ENCODE data around the gene FAU.

FAU gene

DNA sequence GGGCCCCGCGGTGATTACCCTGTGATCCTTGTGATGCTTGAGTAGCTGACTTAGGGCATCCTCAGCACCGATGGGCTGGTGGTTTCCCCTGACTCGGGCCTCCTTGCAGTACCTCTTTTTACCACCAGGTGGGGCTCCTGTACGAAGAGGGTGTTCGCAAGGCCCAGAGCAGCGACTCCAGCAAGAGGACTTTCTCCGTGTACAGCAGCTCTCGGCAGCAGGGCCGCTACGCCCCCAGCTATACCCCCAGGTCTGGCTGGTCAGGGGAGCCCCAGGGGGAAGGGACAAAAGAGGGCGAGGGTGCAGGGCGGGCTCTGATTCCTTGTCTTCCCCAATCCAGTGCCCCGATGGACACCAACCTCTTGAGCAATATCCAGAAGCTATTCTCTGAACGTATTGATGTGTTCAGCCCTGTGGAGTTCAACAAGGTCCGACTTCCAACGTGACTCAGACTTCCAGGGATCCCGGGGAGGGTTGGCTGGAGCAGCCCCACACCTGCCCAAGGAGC is 11.5 kb downstream of the FAU start:
- H3K4me1 Mint-ChIP-seq (ENCODE audit: low read depth) = peaks cover 48% of the 10 kb centered on the region
- H3K4me3 Mint-ChIP-seq = no peak overlapping the region
- no peaks in the 10 kb centered on the region for H3K9me3 Mint-ChIP-seq
- peak; percentile 99 for DNase-seq
- H3K27ac Mint-ChIP-seq = peak overlapping the region; percentile 92
- H3K27me3 Mint-ChIP-seq = no peaks in the 10 kb centered on the region
- peaks cover 58% of the 10 kb centered on the region for H3K36me3 Mint-ChIP-seq (ENCODE audit: low read depth)

DNA sequence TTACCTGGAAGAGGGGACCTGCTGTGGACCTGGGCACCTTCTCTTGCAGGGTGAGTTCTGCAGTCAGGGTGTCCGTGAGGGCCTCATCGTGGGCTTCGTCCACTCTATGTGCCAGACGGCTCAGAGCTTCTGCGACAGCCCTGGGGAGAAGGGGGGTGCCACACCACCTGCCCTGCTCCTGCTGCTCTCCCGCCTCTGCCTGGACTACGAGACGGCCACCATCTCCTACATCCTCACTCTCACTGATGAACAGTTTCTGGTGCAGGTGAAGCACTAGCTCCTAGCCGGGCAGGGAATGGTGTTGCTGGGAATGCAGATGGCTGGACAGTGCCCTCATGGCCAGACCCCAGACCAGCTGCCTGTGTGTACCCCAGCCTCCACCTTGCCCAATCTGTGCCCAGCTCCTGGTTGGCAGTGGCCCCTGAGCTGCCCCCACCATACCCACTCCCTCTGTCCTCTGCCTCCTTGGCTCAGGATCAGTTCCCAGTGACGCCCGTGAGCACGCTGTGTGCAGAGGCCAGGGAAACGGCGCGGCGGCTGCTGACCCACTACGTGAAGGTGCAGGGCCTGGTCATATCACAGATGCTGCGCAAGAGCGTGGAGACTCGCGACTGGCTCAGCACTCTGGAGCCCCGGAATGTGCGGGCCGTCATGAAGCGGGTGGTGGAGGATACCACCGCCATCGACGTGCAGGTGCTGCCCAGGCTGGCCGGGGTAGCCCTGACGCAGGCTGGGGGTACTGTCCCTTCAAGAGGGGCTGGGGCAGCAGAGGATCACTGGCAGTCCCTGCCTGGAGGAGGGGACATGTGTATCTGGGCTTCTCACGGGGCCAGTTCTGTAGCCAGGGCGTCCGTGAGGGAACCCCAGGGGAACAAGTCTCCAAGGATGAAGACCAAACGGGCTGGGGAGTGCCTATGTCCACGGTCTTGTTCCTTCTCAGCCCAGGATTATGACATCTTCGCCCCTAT is 12.4 kb downstream of the FAU start:
- Mint-ChIP-seq H3K9me3 (no peaks in the 10 kb centered on the region), H3K27ac (peak overlapping the region; percentile 92), H3K4me3 (no peak overlapping the region), H3K27me3 (no peaks in the 10 kb centered on the region), H3K4me1 (ENCODE audit: low read depth) (peaks cover 47% of the 10 kb centered on the region), H3K36me3 (ENCODE audit: low read depth) (peaks cover 61% of the 10 kb centered on the region)
- no peak for DNase-seq

DNA sequence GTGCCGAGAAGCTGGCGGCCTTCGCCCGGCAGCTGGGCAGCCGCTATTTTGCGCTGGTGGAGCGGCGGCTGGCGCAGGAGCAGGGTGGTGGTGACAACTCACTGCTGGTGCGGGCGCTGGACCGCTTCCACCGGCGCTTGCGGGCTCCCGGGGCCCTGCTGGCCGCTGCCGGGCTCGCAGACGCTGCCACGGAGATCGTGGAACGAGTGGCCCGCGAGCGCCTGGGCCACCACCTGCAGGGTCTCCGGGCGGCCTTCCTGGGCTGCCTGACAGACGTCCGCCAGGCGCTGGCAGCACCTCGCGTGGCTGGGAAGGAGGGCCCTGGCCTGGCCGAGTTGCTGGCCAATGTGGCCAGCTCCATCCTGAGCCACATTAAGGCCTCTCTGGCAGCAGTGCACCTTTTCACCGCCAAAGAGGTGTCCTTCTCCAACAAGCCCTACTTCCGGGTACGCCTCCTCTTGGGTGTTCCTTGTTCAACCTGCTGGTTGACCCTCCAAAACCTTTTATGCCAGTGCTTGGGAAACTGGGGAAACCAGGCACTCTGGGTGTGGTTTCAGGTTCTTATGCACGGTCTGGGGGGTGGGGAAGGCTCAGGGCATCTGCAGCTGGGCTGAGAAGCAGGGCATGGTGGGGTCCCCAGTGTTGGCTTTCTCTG is 13.3 kb downstream of the FAU start:
- peaks cover 66% of the 10 kb centered on the region for H3K36me3 Mint-ChIP-seq (ENCODE audit: low read depth)
- no peaks in the 10 kb centered on the region for H3K9me3 Mint-ChIP-seq
- H3K27me3 Mint-ChIP-seq = no peaks in the 10 kb centered on the region
- peaks cover 43% of the 10 kb centered on the region for H3K4me1 Mint-ChIP-seq (ENCODE audit: low read depth)
- no peak overlapping the region for H3K4me3 Mint-ChIP-seq
- no peak overlapping the region for H3K27ac Mint-ChIP-seq
- no peak for DNase-seq

DNA sequence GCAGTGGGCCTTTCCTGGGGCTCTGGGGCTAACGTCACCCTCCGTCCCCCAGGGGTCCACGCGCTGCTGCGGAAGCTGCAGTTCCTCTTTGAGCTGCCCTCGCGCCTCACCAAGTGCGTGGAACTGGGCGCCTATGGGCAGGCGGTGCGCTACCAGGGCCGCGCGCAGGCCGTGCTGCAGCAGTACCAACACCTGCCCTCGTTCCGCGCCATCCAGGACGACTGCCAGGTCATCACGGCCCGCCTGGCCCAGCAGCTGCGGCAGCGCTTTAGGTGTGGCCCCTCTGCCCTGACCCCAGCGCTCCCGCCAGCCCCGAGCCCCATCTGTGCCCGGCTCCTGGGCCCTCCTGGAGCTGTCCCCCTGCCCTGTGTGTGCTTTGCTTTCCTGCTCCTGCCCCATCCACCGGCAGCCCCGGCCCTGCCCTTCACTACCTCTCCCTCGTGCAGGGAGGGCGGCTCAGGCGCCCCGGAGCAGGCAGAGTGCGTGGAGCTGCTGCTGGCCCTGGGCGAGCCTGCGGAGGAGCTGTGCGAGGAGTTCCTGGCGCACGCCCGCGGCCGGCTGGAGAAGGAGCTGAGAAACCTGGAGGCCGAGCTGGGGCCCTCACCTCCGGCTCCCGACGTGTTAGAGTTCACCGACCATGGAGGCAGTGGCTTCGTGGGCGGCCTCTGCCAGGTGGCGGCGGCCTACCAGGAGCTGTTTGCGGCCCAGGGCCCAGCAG is 14.0 kb downstream of the FAU start:
- no peak for DNase-seq
- H3K27me3 Mint-ChIP-seq = no peaks in the 10 kb centered on the region
- H3K9me3 Mint-ChIP-seq = no peaks in the 10 kb centered on the region
- H3K27ac Mint-ChIP-seq = no peak overlapping the region
- no peak overlapping the region for H3K4me3 Mint-ChIP-seq
- peaks cover 72% of the 10 kb centered on the region for H3K36me3 Mint-ChIP-seq (ENCODE audit: low read depth)
- H3K4me1 Mint-ChIP-seq (ENCODE audit: low read depth) = peaks cover 38% of the 10 kb centered on the region

DNA sequence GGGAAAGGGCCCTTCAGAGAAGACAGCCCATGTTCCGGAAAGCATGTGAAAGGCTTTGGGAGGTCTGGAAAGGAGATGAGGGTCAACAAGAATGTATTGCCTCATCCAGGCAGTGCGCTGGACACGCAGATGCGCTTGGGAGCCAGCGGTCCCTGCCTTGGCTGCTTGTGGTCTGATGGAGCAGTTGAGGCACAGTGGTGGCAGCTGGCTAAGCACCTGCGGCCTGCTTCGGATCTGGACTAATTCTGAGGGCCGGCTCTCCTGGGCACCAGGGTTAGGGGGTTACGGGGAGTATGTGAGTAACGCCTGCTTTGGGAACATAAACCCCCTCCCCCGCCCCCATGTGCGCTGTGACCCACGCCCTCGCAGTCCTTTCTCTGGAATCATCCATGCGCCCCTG is 14.9 kb downstream of the FAU start:
- no peaks in the 10 kb centered on the region for H3K27me3 Mint-ChIP-seq
- H3K9me3 Mint-ChIP-seq = no peaks in the 10 kb centered on the region
- DNase-seq = no peak
- H3K4me3 Mint-ChIP-seq = no peak overlapping the region
- peaks cover 36% of the 10 kb centered on the region for H3K4me1 Mint-ChIP-seq (ENCODE audit: low read depth)
- peaks cover 80% of the 10 kb centered on the region for H3K36me3 Mint-ChIP-seq (ENCODE audit: low read depth)
- peak overlapping the region; percentile 16 for H3K27ac Mint-ChIP-seq

DNA sequence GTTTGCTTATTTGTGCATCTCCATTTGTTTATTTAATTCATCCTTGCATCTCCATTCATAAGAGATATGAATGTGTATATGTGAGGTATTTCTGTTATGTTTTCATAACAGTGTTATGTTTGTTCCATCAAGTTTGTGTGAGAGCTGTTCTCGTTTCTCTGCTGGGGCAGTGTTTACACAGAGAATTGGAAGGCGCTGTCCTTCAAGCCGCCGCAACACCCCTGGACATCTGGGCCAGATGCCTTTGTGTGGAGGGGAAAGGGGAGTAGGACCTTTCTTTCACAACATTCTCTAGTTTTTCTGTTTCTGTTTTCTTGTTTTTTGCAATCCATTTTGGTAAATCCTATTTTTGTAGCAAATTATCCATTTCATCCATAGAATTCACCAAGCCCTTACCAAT is 17.3 kb downstream of the FAU start:
- H3K9me3 Mint-ChIP-seq = no peaks in the 10 kb centered on the region
- peaks cover 15% of the 10 kb centered on the region for H3K4me1 Mint-ChIP-seq (ENCODE audit: low read depth)
- no peak overlapping the region for H3K4me3 Mint-ChIP-seq
- H3K27ac Mint-ChIP-seq = peak overlapping the region; percentile 18
- no peaks in the 10 kb centered on the region for H3K27me3 Mint-ChIP-seq
- DNase-seq = no peak
- H3K36me3 Mint-ChIP-seq (ENCODE audit: low read depth) = peaks cover 75% of the 10 kb centered on the region

DNA sequence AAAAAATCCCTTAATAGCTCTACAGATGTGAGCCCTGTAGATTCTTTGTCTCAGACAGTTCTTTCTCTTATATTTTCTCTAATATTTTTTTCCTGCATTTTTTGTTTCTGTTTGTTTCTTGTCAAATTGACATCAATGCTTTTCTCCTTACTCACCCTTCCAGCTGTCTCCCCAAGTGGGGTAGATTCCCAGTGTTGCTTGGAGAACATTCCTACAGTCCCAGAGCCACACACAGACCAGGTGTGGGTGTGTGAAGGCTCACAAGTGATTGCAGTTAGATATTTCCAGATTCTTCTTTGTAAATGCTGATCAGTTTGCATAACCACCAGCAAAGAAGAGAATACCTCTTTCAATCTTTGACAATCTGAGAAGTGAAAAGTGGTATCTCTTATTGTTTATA is 18.5 kb downstream of the FAU start:
- no peak overlapping the region for H3K4me3 Mint-ChIP-seq
- H3K27me3 Mint-ChIP-seq = no peaks in the 10 kb centered on the region
- H3K9me3 Mint-ChIP-seq = no peaks in the 10 kb centered on the region
- no peak for DNase-seq
- peaks cover 74% of the 10 kb centered on the region for H3K36me3 Mint-ChIP-seq (ENCODE audit: low read depth)
- peak overlapping the region; percentile 65 for H3K27ac Mint-ChIP-seq
- H3K4me1 Mint-ChIP-seq (ENCODE audit: low read depth) = peaks cover 19% of the 10 kb centered on the region

DNA sequence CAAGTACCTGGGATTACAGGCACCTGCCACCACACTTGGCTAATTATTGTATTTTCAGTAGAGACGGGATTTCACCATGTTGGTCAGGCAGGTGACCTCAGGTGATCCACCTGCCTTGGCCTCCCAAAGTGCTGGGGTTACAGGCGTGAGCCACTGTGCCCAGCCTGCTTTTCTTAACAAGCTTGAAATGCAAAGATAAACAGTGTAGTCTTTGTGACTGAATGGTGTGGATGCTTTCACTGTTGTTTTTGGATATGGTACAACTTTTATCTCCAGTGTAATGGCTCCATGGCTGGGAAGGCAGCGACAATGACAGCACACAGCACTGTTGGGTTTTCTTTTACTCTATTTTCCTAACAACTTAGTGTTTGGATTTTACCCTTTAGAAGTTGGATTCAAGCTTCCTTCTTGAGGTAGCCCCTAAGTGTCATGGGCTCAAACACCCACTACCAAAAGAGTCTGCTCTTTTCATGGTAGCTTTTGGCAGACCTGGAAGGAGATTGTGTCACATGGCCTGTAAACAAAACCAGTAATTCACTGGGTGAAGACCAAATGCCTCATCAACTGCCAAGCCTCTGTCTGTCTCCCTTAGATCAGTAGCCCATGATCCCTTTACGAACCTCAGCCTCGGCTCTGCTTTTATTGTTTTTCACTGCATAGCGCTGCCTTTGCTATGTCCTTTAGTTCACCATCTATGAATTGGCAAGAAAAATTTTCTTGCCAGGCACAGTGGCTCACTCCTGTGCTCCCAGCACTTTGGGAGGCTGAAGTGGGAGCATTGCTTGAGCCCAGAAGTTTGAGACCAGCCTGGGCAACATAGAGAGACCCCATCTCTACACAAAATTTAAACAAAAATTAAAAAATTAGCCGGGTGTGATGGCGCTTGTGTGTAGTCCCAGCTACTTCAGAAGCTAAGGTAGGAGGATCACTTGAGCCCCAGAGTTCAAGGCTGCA is 19.5 kb downstream of the FAU start:
- Mint-ChIP-seq H3K36me3 (ENCODE audit: low read depth) (peaks cover 76% of the 10 kb centered on the region), H3K4me1 (ENCODE audit: low read depth) (peaks cover 24% of the 10 kb centered on the region), H3K27ac (peak overlapping the region; percentile 18), H3K27me3 (no peaks in the 10 kb centered on the region), H3K9me3 (no peaks in the 10 kb centered on the region), H3K4me3 (no peak overlapping the region)
- no peak for DNase-seq

DNA sequence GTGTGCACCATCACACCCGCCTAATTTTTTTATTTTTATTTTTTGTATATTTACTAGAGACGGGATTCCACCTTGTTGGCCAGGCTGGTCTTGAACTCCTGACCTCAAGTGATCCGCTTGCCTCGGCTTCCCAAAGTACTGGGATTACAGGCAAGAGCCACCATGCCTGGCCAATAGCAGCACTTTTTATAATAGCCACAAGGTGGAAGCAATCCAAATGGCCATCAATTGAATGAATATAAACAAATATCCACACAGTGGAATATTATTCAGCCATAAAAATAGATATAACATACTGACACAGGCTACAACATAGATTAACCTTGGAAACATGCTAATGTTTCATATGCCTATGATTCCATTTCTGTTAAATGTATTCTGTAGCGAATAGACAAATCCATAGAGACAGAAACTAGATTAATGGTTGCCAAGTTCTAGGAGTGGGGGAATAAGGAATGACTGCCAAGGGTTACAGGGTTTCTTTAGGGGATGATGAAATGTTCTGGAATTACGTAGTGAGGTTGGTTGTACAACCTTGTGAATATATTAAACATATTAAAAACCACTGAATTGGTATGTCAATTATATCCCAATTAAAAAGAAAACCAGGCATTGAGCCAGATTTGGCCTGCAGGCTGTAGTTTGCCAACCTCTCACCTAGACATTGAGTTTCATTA is 21.1 kb downstream of the FAU start:
- no peak for DNase-seq
- Mint-ChIP-seq H3K4me1 (ENCODE audit: low read depth) (peaks cover 29% of the 10 kb centered on the region), H3K9me3 (no peaks in the 10 kb centered on the region), H3K27me3 (no peaks in the 10 kb centered on the region), H3K36me3 (ENCODE audit: low read depth) (peaks cover 73% of the 10 kb centered on the region), H3K27ac (no peak overlapping the region), H3K4me3 (no peak overlapping the region)

DNA sequence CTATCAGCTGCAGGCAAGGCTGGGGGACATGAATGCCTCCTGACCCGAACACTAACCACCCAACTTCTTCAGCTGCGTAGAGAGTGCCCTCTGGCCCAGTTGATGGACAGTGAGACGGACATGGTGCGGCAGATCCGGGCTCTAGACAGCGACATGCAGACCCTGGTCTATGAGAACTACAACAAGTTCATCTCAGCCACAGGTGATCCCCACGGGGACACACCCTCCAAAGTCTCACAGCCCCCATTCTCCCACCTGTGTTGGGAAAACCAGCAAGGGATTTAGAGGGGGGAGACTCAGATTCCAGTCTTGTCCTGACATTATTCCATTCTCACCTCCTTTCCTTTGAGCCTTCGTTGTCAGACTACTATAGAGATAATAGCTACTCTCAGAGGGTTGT is 25.0 kb downstream of the FAU start:
- no peaks in the 10 kb centered on the region for H3K9me3 Mint-ChIP-seq
- H3K4me3 Mint-ChIP-seq = peak overlapping the region; percentile 92
- no peak for DNase-seq
- H3K36me3 Mint-ChIP-seq (ENCODE audit: low read depth) = peaks cover 36% of the 10 kb centered on the region
- H3K27ac Mint-ChIP-seq = peak overlapping the region; percentile 96
- H3K4me1 Mint-ChIP-seq (ENCODE audit: low read depth) = peaks cover 21% of the 10 kb centered on the region
- no peaks in the 10 kb centered on the region for H3K27me3 Mint-ChIP-seq

DNA sequence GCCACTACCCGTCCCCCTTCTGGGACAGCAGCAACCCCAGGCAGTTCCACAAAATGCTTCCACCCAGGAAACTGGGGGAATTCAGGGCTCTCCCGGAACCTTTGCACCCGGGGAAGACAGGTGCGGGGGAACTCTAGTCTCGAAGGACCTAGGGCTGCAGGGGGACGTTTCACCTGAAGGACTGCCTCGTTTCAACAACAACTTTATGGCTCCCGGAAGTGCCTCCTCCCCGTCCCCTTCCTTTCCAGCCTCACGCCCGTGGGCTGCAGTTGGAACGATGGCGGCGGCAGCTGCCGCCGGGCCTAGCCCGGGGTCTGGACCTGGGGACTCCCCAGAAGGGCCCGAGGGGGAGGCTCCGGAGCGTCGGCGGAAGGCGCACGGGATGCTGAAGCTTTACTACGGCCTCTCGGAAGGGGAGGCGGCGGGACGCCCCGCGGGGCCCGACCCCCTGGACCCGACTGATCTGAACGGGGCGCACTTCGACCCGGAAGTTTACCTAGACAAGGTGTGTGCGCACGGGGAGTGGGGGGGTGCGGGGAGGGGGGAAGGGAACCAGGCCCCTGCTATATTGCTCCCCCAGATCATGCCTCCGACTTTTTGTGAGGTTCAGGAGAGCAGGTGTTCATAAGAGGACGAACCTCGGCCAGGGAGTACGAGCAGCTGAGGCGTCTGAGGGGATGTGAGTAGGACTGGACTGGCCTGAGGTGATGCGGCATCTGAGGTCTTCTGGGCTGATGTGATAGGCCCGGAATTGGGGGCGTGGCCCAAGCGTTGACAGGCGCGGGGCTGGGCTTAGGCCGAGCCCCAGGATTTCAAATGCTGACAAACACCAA is 25.7 kb downstream of the FAU start, which contains the start of gene VPS51:
Gene VPS51, plus strand, starts transcription at position 241 of the 833 bp plus-strand sequence. Its CDS starts 37 bp downstream, at position 278.
- Mint-ChIP-seq H3K4me3 (peak within 1 kb of the TSS; percentile 92), H3K27ac (peak within 1 kb of the TSS; percentile 96), H3K36me3 (ENCODE audit: low read depth) (peaks cover 31% of the 10 kb centered on the region), H3K9me3 (no peaks in the 10 kb centered on the region), H3K4me1 (ENCODE audit: low read depth) (peaks cover 21% of the 10 kb centered on the region), H3K27me3 (no peaks in the 10 kb centered on the region)
- peak; percentile 87 for DNase-seq

DNA sequence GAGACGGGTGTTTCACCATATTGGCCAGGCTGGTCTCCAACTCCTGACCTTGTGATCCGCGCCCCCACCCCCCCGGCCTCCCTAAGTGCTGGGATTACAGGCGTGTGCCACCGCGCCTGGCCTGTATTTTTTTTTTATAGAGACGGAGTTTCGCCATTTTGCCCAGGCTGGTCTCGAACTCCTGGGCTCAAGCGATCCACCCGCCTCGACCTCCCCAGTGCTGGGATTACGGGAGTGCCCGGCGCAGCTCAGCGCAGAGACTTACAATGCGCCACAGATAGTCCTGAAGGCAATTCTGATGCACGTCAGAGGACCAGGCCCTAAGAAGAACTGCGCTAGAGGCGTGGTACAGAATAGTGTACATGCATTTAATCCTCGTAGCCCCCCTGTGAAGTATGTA is 26.5 kb downstream of the FAU start:
- peak overlapping the region; percentile 96 for H3K27ac Mint-ChIP-seq
- peaks cover 21% of the 10 kb centered on the region for H3K4me1 Mint-ChIP-seq (ENCODE audit: low read depth)
- H3K9me3 Mint-ChIP-seq = no peaks in the 10 kb centered on the region
- no peaks in the 10 kb centered on the region for H3K27me3 Mint-ChIP-seq
- no peak for DNase-seq
- peaks cover 30% of the 10 kb centered on the region for H3K36me3 Mint-ChIP-seq (ENCODE audit: low read depth)
- peak overlapping the region; percentile 92 for H3K4me3 Mint-ChIP-seq
